ENCODE measurements around the gene NXF1. TPM values are rescaled to one million over a fixed set of nuclear protein-coding genes. Genes with fewer than 3 reads are reported as not detected.

The NXF1 gene
- total and polyA plus RNA-seq, 2 of the 13 experiments (the other 11 are each of a cell fraction or from before 2014, with no cell fraction given): 30.4 to 30.9 TPM

- TF ChIP-seq ZNF512 (CRISPR knock-in tag; IDR thresholded peaks at IDR 0.05) (no peak), TFAP4 (IDR thresholded peaks at IDR 0.05; ENCODE audit: borderline replicate concordance, low read depth) (peak; percentile 24; the same call in 1 of the 2 replicates), FOXP4 (CRISPR knock-in tag; IDR thresholded peaks at IDR 0.05) (peak; percentile 29; the same call in 1 of the 2 replicates), ZEB1 (IDR thresholded peaks at IDR 0.05; ENCODE audit: insufficient replicate concordance, low read depth) (no peak), NR3C1 (CRISPR knock-in tag; IDR thresholded peaks at IDR 0.05) (no peak), HNF1B (CRISPR knock-in tag; IDR thresholded peaks at IDR 0.05) (peak; percentile 74), TBP (CRISPR knock-in tag; IDR thresholded peaks at IDR 0.05) (0 out of 2 replicates have a peak, but pooled peaks have one; percentile 58), HNF4G (IDR thresholded peaks at IDR 0.05; ENCODE audit: borderline replicate concordance, low read depth, low read length) (no peak), HNF4G (CRISPR knock-in tag; IDR thresholded peaks at IDR 0.05; ENCODE audit: borderline replicate concordance, low read depth) (peak; percentile 80), EZH2 (conservative IDR thresholded peaks at IDR 0.05; ENCODE audit: low read depth, low read length) (no peak), ZNF704 (CRISPR knock-in tag; IDR thresholded peaks at IDR 0.05; ENCODE audit: borderline replicate concordance) (peak; percentile 77), KLF9 (CRISPR knock-in tag; IDR thresholded peaks at IDR 0.05; ENCODE audit: low read depth) (peak; percentile 84; the same call in 1 of the 2 replicates), NFYC (CRISPR knock-in tag; IDR thresholded peaks at IDR 0.05) (peak; percentile 62), ZBTB37 (CRISPR knock-in tag; IDR thresholded peaks at IDR 0.05) (no peak)
Measured at GRCh38 chr11:62805076-62805892, at the start of gene NXF1 (continued).
